Myometrial cell (primary cell): ENCODE data around the gene APBA3. TPM values are rescaled to one million over a fixed set of nuclear protein-coding genes. Genes with fewer than 3 reads are reported as not detected.

Experiments
- total RNA-seq: library from RNA; depleted of rRNA; stranded (reverse); fragments of >200 nt; gene quantifications from 2 replicates; pipeline ENCODE4 v1.2.3, GENCODE V29; 2015

APBA3 gene
- total RNA-seq, result 20.8 and 27.5 TPM in 2 replicates

GRCh38 chr19:3761382-3762129 lies at the start of gene APBA3:
APBA3 (minus strand) TSS chr19:3761692; CDS start chr19:3760264, 1,428 bp downstream.

GRCh38 chr19:3785938-3786824 lies 24.7 kb upstream of the APBA3 start, which contains the start of gene MATK:
MATK (minus strand) TSS chr19:3786381; CDS start chr19:3785135, 1,246 bp downstream.

GRCh38 chr19:3771906-3772455 lies 10.5 kb upstream of the APBA3 start, which contains the start of gene RAX2:
RAX2 (minus strand) TSS chr19:3772228; CDS start chr19:3771742, 486 bp downstream.

GRCh38 chr19:3762501-3763459 lies 1.3 kb upstream of the APBA3 start, which contains the start of gene MRPL54:
MRPL54 (plus strand) TSS chr19:3762682; CDS start chr19:3762701, 19 bp downstream.

GRCh38 chr19:3708207-3708931 lies 53.1 kb downstream of the APBA3 start, which contains the start of gene TJP3:
TJP3 (plus strand) TSS chr19:3708384; CDS start chr19:3728433, 20,049 bp downstream.

Other genes with a start within 250 kb of the APBA3 start
- gene TEKTIP1, start 222.5 kb downstream of the APBA3 start, total RNA-seq, result not detected in 2 replicates
- 107 and 146 TPM in 2 replicates for gene MFSD12, start 204.1 kb downstream of the APBA3 start, total RNA-seq
- 154 and 181 TPM in 2 replicates for gene HMG20B, start 188.7 kb downstream of the APBA3 start, total RNA-seq
- gene GIPC3, start 176.2 kb downstream of the APBA3 start, total RNA-seq, result under 0.01 and 0.18 TPM in 2 replicates
- 3.2 and 8.6 TPM in 2 replicates for gene TBXA2R, start 154.8 kb downstream of the APBA3 start, total RNA-seq
- gene CACTIN, start 134.9 kb downstream of the APBA3 start, total RNA-seq, result 27.1 and 30.0 TPM in 2 replicates
- gene PIP5K1C, start 61.2 kb downstream of the APBA3 start, total RNA-seq, result 33.4 and 38.1 TPM in 2 replicates
- not detected in 2 replicates for gene TJP3, start 53.3 kb downstream of the APBA3 start, total RNA-seq
- 82.9 and 117 TPM in 2 replicates for gene MRPL54, start 990 bp upstream of the APBA3 start, total RNA-seq
- not detected in 2 replicates for gene RAX2, start 10.5 kb upstream of the APBA3 start, total RNA-seq
- not detected in 2 replicates for gene MATK, start 24.7 kb upstream of the APBA3 start, total RNA-seq
- gene ZFR2, start 107.3 kb upstream of the APBA3 start, total RNA-seq, result not detected in 2 replicates
- gene ATCAY, start 119.0 kb upstream of the APBA3 start, total RNA-seq, result 0.58 and 1.2 TPM in 2 replicates
- gene NMRK2, start 171.4 kb upstream of the APBA3 start, total RNA-seq, result not detected in 2 replicates
- gene DAPK3, start 209.4 kb upstream of the APBA3 start, total RNA-seq, result 108 and 111 TPM in 2 replicates
- 3,099 and 3,249 TPM in 2 replicates for gene EEF2, start 223.8 kb upstream of the APBA3 start, total RNA-seq
- 24.8 and 26.5 TPM in 2 replicates for gene PIAS4, start 246.0 kb upstream of the APBA3 start, total RNA-seq